GM19395 (cell line): ENCODE data around the gene RIMBP2.

Experiments
- ATAC-seq: cut with Tn5 transposase; IDR thresholded peaks from one replicate; pipeline ENCODE4 v1.9.1; 2021; ENCODE audit warnings: mild to moderate bottlenecking, moderate library complexity; ENCODE audit not compliant: unreplicated experiment

The RIMBP2 gene

DNA sequence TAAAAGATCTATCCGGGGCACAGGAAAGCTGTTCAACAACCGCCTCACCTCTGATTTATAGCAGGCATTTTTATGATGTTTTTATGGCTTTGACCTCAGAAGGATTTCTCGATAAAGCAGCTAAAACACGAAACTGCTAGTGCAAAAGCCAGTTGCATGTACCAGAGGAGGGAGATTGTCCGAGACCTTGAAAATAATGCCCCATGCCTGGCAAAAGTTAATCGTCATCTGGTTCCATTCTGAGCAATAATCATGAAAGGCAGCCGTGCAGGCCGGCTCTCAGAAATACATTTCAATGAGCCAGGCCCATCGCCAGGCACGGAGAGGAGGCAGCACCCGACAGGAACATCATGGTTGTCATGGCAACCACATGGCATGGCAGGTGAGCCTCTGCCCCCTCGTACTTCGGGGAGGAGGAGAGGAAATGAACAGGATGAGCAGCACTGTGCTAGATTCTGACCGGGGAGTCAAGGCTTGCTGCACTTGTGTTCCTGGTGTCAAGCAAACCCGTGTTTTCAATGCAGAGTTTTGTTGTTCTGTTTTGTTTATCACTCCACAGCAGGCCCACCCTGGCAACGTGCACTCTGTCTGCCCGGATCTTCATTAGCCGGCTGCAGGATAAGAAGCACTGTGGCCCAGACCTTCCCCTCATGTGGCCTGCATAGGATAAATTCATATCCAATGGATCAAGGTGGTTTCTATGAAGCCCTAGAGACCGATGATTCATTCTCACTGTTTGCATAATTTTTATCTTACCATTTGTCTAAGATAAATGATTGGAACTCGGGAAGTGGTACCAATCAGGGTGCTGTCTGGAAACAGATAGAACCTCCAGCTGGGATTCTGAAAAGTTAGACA is 160.2 kb downstream of the RIMBP2 start:
- ATAC-seq, result no peak

DNA sequence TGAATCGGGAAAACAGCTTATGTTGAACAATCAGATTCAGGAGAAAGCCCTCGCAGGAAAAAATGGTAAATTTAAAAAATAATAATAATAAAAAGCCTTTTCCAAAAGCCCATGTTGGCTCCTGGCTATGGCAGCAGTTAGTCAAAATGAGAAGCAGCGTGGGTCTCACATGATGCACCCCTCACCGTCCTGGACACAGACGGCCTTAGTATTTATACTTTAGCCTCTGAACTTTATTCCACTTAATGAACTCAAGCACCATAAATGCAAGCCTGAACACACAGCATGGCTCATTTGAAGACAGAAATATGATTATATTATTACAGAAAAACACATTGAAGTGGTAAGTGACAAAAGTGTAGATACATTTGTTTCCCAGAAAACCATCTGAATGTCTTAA is 160.9 kb downstream of the RIMBP2 start:
- ATAC-seq, result no peak

DNA sequence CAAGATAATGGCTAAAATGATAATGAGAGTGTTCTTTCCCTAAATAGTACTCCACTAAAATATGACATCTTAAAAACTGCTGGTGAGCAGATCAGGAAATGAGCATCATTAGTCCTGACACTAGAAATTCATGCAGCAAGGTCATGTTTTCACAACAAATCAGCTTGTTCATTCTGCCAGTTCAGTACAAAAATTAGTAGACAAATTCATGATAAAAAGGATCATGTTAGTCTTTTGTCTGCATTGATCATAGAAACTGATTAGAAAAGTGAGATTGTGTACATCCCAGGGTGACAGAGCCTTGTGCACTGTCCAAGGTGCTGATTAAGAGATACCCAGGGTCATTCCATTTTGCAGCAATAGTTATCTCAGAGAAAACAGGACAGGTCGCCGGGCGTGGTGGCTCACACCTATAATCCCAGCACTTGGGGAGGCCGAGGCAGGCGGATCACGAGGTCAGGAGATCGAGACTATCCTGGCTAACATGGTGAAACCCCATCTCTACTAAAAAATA is 163.6 kb downstream of the RIMBP2 start:
- ATAC-seq, result no peak

DNA sequence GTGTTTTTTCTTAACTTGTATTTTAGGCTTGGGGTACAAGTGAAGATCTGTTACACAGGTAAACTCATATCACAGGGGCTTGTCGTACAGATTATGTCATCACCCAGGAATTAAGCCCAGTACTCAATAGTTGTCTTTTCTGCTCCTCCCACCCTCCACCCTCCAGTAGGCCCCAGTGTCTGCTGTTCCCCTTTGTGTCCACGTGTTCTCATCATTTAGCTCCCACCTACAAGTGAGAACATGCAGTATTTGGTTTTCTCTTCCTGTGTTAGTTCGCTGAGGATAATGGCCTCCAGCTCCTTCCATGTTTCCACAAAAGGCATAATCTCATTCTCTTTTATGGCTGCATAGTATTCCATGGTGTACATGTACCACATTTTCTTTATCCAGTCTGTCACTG is 166.7 kb downstream of the RIMBP2 start:
- ATAC-seq, result no peak

DNA sequence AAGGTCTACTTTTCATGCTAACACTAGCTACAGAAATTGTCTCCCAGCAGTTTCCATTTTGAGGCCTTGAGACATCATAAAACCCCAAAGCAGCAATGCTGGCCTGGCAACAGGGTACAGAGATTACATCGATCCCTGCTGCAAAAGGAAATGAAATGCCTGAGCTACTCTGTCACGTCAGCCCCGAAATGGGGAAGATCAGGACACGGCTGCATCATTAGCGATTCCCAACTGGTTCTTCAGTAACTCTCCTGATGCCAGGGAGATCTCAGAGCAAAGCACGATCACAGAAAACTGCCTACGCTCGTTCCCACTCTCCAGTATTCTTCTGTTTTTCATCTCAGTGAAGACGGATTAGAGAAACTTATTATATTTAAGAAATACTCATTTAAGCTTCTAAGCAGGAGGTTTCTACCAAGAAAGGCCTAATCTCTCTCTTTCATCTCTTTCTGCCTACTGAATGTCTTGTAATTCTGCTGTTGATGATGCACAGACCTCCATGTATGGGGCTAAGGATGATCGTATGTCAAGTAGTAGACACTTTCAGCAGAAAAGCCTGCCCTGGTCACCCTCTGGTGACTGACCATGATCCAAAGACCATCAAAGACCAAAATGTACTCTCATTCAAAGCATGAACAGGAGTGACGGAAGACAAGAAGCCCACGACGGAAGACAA is 168.5 kb downstream of the RIMBP2 start:
- ATAC-seq, result no peak

DNA sequence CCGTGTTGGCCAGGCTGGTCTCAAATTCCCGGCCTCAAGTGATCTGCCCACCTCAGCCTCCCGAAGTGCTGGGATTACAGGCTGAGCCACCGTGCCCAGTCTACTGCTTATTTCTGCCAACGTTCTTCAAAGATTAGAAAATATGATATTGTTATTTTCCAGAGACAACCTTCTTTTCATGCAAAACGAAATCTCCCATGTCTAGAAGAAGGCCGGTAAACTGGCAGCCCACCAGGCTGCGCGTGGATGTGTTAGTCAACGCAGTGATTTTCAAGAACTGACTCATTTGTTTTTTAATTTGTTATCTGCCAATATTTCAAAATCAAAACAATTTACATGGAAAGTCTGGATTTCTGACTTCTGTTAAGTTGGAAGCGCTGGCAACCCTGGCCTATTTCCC is 169.6 kb downstream of the RIMBP2 start:
- ATAC-seq, result no peak

DNA sequence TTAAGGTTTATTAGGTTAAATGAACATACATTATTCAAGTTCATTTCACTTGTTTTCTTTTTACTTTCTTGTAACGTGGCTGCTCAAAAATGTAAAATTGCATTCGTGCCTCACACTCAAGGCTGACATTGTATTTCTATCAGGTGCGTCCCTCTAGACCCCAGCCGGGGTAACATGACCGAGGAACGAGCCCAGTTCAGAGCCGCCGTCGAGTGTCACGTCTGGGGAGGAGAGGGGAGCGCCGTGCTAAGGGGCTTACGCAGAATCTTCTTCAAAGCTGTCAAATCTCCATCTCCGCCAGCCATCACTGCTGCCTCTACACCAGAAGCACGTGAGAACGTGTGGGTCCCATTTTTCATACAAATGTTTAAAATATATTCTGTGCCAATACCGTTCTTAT is 170.6 kb downstream of the RIMBP2 start:
- ATAC-seq, result no peak

DNA sequence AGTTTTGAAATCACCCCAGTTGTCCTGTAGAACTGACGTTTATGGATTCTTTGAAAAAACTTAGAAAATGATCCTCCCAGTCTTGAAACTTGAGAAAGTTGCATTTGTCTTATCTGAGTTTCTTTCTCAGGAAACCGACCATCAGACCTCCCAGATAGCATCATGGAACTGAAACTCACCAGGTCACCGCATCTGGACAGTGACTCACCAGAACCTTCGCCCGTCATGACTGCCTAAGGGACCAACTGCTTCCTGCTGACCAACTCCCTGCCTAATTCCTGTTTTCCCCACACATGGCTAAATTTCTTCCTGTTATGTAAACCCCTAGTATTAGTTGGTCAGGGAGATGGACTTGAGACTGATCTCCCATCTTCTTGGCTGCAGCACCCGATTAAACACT is 175.7 kb downstream of the RIMBP2 start:
- no peak for ATAC-seq

DNA sequence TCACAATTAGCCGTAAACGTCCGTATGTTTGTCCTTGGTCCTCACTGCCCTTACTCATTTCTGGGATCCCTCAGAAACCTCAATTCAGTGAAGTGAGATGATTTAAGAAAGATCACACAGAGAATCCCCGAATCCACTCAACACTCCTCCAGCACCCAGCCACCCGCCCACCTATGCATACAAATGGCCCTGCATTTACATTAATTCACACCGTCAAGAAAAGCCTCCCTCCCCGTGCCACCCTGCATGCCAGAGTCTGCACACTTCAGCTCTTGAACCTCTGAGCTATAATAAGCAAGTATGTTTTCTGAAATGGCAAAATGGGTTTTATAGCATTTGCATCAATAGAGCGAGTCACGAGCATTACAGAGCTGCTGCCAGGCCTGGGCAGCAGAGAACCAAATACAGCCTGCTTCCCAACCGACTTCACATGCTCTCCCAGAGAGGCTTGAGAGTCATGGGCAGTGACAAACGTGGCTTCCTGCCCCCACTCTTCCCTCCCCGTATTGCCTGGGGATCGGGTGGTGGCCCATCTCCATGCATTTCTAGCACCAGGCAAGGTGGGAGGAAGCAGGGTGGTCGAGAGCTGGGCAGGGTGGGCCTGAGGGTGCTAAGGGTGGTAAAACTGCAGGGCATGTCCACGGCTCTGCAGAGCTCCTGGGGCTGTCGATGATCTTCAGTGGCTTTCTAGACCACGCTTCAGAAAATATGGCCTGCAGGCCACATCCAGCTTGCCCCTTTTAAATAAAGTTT is 177.6 kb downstream of the RIMBP2 start:
- no peak for ATAC-seq

DNA sequence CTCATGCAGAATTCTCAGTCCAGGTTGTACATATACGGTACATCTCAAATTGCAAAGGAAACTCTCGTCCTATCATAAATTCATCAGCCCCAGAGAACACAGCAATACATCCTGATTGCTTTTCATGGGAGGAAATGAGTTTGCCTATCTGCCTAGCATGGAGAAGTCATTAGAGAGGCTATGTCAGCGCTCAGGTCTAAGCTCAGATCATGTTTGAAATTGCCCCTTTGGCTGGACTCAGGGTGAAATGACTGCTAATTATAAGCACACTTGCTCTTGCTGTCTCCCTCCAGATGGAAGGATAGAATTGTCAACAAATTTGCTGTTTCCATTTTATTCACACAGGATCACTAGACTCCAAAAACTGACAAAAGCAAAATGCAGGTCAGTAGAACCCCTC is 178.4 kb downstream of the RIMBP2 start:
- no peak for ATAC-seq

DNA sequence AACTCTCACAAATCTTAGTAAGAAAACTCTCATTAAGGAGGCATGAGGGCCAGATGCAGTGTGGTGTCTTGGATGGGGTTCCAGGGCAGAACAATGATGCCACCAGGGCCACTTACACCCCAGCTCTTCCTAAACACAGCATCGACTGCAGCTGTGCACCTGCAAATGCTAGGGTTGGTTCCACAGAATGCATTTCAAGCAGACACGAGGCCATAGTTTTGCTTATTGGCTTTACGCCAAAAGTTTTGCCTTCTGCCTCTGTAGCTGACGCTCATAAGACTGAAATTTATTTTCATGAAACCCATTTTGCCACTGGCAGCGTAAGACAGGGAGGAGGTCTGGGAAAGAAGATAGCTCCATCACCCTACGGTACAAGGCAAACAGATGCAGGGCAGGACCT is 179.0 kb downstream of the RIMBP2 start:
- no peak for ATAC-seq

DNA sequence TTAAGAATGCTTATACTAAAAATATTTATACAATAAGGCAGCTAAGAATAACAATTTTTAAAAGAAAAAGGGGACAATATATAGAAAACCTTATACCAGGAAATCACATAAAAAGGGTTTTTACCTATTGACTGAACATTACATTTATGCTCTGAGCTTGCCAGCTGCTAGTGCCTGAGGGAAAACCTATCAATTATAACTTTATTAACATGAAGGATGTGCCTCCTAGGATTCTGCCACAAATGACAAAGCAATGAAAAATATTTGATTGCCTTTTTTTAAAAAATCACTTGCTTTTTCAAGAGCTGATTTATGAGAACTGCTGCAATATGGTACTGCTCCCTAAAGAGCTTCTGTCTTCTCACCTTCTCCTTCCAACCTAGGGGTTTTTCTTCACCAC is 185.7 kb downstream of the RIMBP2 start:
- no peak for ATAC-seq

DNA sequence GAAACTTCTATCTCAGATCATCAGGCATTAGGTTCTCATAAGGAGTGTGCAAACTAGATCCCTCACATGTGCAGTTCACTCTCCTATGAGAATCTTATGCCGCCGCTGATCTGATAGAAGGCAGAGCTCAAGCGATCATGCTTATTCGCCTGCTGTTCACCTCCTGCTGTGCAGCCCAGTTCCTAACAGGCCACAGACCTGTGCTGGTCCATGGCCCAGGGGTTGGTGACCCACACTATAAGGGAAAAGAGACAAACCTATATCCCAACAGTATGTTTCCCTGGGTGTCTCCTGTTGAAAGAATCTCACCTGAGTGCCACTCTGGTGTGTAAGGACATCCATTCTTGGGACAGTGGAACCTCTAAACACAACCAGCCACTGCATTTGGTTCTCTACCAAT is 186.3 kb downstream of the RIMBP2 start:
- ATAC-seq, result no peak

DNA sequence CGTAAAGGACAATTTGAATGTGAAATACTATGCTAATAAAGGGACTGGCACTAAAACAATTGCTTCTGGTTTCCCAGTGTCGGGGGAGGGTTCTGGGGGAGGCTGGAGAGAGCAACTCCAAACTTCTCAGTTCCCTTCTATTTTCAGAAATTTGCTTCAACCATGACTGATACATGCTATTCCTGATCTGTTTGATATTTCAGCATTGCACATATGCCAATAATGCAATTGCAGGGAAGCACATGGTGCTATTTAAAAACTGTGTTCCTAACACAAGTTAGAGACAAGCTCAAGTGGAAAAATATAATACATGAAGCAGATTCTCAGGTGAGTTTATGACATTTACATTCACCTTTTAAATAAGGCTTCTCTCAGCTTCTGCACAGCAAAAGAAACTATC is 188.9 kb downstream of the RIMBP2 start:
- ATAC-seq, result no peak

DNA sequence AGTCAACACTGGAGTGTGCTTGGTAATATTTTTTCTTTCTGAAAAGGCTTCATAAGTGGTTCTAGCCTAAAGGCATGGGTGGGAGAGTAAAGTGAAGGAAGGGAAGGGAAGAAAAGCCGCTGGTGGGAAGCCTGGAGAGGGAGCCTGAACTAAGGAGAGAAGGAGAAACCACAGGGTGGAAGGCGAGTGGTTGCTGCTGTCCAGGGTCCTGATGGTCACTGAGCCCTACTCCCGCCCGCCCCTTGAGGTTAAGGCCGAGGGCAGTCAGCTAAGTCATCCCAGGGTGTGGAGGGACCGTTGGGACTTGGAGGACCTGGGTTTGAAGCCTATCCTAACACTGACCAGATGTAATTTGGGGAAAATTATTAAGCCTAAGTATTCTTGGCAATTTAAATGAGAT is 189.3 kb downstream of the RIMBP2 start:
- ATAC-seq, result no peak

DNA sequence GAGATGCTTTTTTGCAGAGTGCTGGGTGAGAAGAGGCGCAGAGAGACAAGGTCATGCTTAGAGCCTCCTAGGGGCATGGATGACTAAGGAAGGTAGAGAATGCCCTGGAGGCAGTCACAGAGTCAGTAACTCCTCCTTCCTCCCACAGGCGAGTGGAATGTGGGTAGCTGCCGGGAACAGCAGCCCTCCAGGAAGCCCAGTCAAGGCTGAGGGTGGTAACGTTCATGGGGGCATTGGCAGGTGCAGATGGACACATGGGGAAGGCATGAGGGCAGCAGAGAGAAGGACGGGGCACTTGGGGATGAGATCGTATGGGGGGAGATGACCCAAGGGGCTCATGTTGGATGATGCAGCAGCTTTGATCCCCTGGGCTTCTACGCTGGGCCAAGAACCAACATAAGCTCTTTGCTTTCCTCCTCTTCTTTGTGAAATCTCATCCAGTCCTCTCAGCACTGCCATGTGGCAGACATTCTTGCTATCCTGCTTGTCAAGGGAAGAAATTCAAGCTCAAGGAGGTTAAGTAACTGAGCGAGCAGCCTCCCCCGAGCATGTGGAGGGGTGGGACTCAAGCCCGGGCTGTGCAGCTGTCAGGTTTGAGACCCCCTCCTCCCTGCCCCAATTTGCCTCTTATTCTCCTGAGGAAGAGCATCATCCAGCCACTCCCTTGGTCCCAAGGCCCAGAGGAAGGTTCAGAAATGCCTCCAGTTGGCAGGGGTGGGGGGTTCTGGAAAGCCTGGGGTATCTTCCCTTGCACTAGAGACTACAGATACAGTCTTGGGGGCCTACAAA is 190.5 kb downstream of the RIMBP2 start:
- ATAC-seq, result no peak

DNA sequence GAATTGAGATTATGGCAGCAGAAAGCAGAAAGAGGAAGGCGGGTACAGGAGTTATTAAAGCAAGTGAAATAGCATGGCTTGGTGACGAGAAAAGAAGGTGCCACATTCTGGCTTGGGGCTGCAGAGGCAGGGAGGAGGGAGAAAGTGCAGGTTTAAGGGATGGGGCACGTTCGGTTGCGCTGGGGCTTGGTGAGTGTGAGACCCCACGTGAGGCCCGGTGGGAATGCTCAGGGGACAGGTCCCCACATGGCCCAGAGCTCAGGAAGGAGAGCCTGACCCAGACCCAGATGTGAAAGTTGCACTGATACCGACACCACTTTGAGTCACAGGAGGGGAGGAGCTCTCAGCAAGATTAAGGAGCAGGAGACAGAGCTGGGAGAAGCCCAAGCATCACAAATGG is 191.3 kb downstream of the RIMBP2 start:
- ATAC-seq, result no peak

DNA sequence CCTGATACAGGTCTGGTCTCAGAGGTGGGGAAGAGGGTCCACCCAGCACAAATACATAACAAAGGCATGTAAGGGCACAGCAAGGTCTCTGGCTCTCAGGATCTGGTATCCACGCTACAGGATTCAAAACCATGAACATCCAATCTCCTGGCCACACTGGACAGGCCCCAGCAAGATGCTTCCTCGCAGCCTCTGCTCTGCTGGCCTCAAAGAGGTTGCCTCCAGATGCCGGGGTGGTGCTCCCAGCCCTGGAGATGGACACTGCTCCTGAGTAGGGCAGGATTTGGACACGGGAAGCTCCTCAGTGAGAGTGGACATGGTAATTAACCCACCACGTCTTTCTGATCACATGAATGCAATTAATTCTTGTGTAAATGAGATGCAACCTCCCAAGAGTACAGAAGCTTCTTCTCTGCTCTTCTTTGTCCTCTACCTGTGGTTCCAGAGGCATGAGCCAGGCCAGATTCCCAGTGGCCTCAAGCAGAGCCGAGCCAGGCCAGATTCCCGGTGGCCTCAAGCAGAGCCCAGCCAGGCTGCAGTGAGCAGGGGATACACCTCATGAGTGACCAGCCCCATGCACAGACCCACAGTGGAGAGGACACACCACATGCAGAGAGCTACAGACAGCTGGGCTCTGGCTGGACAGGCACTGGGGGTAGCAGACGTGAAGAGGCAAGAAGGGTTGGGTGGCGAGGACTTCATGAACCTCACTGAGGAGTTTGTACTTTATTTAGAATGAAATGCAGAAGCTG is 192.1 kb downstream of the RIMBP2 start:
- no peak for ATAC-seq

DNA sequence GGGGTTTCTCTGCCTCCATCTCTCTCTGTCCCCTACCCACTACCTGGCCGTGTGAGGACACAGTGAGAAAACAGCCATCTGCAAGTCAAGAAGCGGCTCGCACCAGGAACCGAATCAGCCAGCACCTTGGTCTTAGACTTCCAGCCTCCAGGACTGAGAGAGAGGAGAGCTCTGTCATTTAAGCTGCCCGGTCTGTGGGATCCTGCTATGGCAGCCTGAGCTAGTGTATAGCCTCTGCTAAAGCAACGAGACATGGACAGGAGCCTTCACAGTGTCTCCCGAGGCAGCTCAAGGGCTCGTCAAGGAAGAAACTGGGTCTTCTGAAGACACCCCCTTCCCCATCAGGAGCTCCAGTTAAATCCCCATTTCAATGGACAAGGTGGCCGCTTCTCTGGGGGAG is 192.9 kb downstream of the RIMBP2 start:
- no peak for ATAC-seq

DNA sequence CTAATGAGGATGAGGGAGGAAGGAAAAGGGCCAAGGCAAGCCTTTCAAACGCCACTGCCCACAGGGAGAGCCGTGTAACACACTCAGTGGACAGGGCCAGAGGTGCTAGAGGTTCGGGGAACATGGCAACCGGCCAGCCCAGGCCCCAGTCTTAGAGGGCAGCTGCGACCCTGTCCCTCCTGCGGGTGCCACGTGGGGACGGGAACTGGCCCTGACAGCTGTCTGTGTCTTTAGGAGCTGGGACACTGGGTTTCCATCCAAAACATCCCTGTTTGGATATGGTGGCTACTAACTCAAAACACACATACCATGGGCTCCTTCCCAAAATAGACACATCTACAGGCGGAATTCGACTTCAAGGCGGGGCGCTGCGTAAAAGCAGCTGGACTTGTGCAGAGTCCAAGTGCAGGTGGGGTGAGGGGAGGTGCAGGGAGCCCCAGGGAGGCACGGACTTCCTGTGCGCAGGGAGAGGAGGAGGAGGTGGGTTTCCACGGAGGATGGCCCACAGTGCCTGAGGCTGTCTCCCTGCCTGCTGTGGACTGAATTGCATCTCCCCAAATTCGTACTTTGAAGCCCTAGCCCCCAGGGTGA is 193.8 kb downstream of the RIMBP2 start:
- ATAC-seq, result no peak
